ENCODE measurements around the gene FNDC11. TPM values are rescaled to one million over a fixed set of nuclear protein-coding genes. Genes with fewer than 3 reads are reported as not detected.
"Not testable (repeated sequence)": the region's sequence is repeated elsewhere in the genome, so short reads cannot be mapped to it uniquely, and the experiment has no call there.

FNDC11 gene
- total and polyA plus RNA-seq, 2 of the 13 experiments (the other 11 are each of a cell fraction or from before 2014, with no cell fraction given), result 0.07 TPM; not detected in 1

GRCh38 chr20:63601679-63602078 is 47.7 kb downstream of the FNDC11 start:
- in situ Hi-C loops (cut with HindIII; ENCODE audit: extremely low pct_ligation_motif_present, low pct_unique_long_range_greater_than_20kb); ATAC-seq; CTCF ChIA-PET (ENCODE audit: low intra/inter-chr PET ratio, low total read pairs); H3K4me1 ChIP-seq (ENCODE audit: insufficient read depth, low read length); H3K27ac ChIP-seq (ENCODE audit: extremely low read length, insufficient read depth, low read length); H4K20me1 ChIP-seq (ENCODE audit: insufficient read depth, low read length); H3K4me3 ChIP-seq (replicated peaks in 1 of 3; ENCODE audit: insufficient read depth in 1 of 3, low read depth in 2 of 3, low read length in 3 of 3); H2AFZ ChIP-seq (ENCODE audit: low read length); H3K9ac ChIP-seq (ENCODE audit: insufficient read depth, low read depth, low read length); H3K79me2 ChIP-seq (ENCODE audit: insufficient read depth, low read length); intact Hi-C loops (cut with micrococcal nuclease; ENCODE audit: unreplicated experiment); H3K9me3 ChIP-seq (ENCODE audit: low read length); BruUV-seq (replicated peaks); FAIRE-seq; H3K27me3 ChIP-seq (ENCODE audit: control insufficient read depth in 1 of 2, insufficient read depth in 2 of 2, low read length in 2 of 2); H3K4me2 ChIP-seq (ENCODE audit: low read depth, low read length); DNase-seq (ENCODE audit: low spot score): not testable (repeated sequence)
- 78% methylated on average over 8 of the region's 8 CpGs for WGBS (ENCODE audit: low lambda C conversion rate)
- H3K36me3 ChIP-seq (replicated peaks in 1 of 2; ENCODE audit: control insufficient read depth in 1 of 2, insufficient read depth in 2 of 2, low read length in 2 of 2), result peaks cover 20 to 53% of the 10 kb centered on the region in 2 experiments
- POLR2A ChIA-PET, result interaction anchor here (1.8 kb wide), 1 partner anchor 25 kb away, joined by 4 read pairs; the partner anchor contains the start of gene GMEB2

- H3K9ac ChIP-seq (ENCODE audit: insufficient read depth, low read depth, low read length), result no peak overlapping the region
- FAIRE-seq (no peak), DNase-seq (ENCODE audit: low spot score) (no peak), ATAC-seq (no peak)
- no peak overlapping the region for H3K4me3 ChIP-seq (replicated peaks in 1 of 3; ENCODE audit: insufficient read depth in 1 of 3, low read depth in 2 of 3, low read length in 3 of 3)
- ChIA-PET CTCF (ENCODE audit: low intra/inter-chr PET ratio, low total read pairs) (no interaction called here), POLR2A (interaction anchor here (1.8 kb wide), 1 partner anchor 25 kb away, joined by 4 read pairs; the partner anchor contains the start of gene GMEB2)
- no peaks in the 10 kb centered on the region for H3K79me2 ChIP-seq (ENCODE audit: insufficient read depth, low read length)
- WGBS (ENCODE audit: low lambda C conversion rate), result 96% methylated on average over 3 of the region's 3 CpGs
- no peak overlapping the region for H3K4me2 ChIP-seq (ENCODE audit: low read depth, low read length)
- no peaks in the 10 kb centered on the region for H3K4me1 ChIP-seq (ENCODE audit: insufficient read depth, low read length)
- H3K9me3 ChIP-seq (ENCODE audit: low read length), result no peaks in the 10 kb centered on the region
- no TSS peak for BruUV-seq (replicated peaks)
- no peak overlapping the region for H3K27ac ChIP-seq (ENCODE audit: extremely low read length, insufficient read depth, low read length)
- peaks cover 20 to 53% of the 10 kb centered on the region in 2 experiments for H3K36me3 ChIP-seq (replicated peaks in 1 of 2; ENCODE audit: control insufficient read depth in 1 of 2, insufficient read depth in 2 of 2, low read length in 2 of 2)
- intact Hi-C loops (cut with micrococcal nuclease; ENCODE audit: unreplicated experiment), result no loop called here
- no peaks in the 10 kb centered on the region for H4K20me1 ChIP-seq (ENCODE audit: insufficient read depth, low read length)
- in situ Hi-C loops (cut with HindIII; ENCODE audit: extremely low pct_ligation_motif_present, low pct_unique_long_range_greater_than_20kb), result no loop called here
- no peaks in the 10 kb centered on the region for H3K27me3 ChIP-seq (ENCODE audit: control insufficient read depth in 1 of 2, insufficient read depth in 2 of 2, low read length in 2 of 2)
- H2AFZ ChIP-seq (ENCODE audit: low read length), result no peak overlapping the region
- TF ChIP-seq TSC22D2 (CRISPR knock-in tag; IDR thresholded peaks at IDR 0.05; ENCODE audit: borderline replicate concordance) (no peak), PHF8 (CRISPR knock-in tag; IDR thresholded peaks at IDR 0.05) (no peak), JUNB (CRISPR knock-in tag; IDR thresholded peaks at IDR 0.05; ENCODE audit: borderline replicate concordance) (no peak), ZMAT5 (CRISPR knock-in tag; IDR thresholded peaks at IDR 0.05; ENCODE audit: borderline replicate concordance, low read depth) (no peak), KAT2B (IDR thresholded peaks at IDR 0.05; ENCODE audit: borderline replicate concordance, low read depth, low read length) (no peak), ZBTB26 (CRISPR knock-in tag; IDR thresholded peaks at IDR 0.05; ENCODE audit: borderline replicate concordance) (no peak), NCOA5 (CRISPR knock-in tag; IDR thresholded peaks at IDR 0.05) (no peak), ARHGAP35 (CRISPR knock-in tag; IDR thresholded peaks at IDR 0.05; ENCODE audit: borderline replicate concordance) (no peak), TBL1XR1 (IDR thresholded peaks at IDR 0.05; ENCODE audit: borderline replicate concordance, low read length, partially characterized antibody) (no peak), ZBTB20 (CRISPR knock-in tag; IDR thresholded peaks at IDR 0.05; ENCODE audit: borderline replicate concordance, low read depth) (no peak), ZNF3 (CRISPR knock-in tag; IDR thresholded peaks at IDR 0.05) (no peak), SATB2 (CRISPR knock-in tag; IDR thresholded peaks at IDR 0.05) (no peak)
Measured at GRCh38 chr20:63602321-63602720, 48.4 kb downstream of the FNDC11 start.

Data from HepG2 (cell line).